Liver (tissue), 3 donors: ENCODE results near the gene SMC4.

ENCODE experiments used
- CTCF ChIP-seq: fragments of 150-350 bp; IDR thresholded peaks from 2 replicates; pipeline ENCODE4 v1.5.1; 2017; ENCODE audit warnings: improper control_type of control experiment, low read depth, low read length; ENCODE audit not compliant: missing input control
- EGR1 ChIP-seq, 2 donors: IDR thresholded peaks; 2 replicates each; pipeline ENCODE4 v1.6.1; 2016 to 2018; ENCODE audit warnings: antibody characterized with exemption in 2 of 2, low read depth in 2 of 2
- JUND ChIP-seq, 2 donors: IDR thresholded peaks; 2 replicates each; pipeline ENCODE4 v1.6.1; 2016; ENCODE audit warnings: antibody characterized with exemption in 2 of 2
- MAX ChIP-seq: IDR thresholded peaks from 2 replicates; pipeline ENCODE4 v1.6.1; 2016; ENCODE audit warnings: antibody characterized with exemption
- RAD21 ChIP-seq, 2 donors: IDR thresholded peaks; 2 replicates each; pipeline ENCODE4 v1.6.1; 2016; ENCODE audit warnings: antibody characterized with exemption in 2 of 2, mild to moderate bottlenecking in 2 of 2
- RXRA ChIP-seq, 2 donors: IDR thresholded peaks; 2 replicates each; pipeline ENCODE4 v1.6.1; 2017 to 2018; ENCODE audit warnings: antibody characterized with exemption in 2 of 2, mild to moderate bottlenecking in 1 of 2
- SP1 ChIP-seq: IDR thresholded peaks from 2 replicates; pipeline ENCODE4 v1.6.1; 2018; ENCODE audit warnings: antibody characterized with exemption, mild to moderate bottlenecking
- TAF1 ChIP-seq: conservative IDR thresholded peaks from 2 replicates; pipeline ENCODE4 v1.6.1; 2016; ENCODE audit warnings: antibody characterized with exemption, mild to moderate bottlenecking
- YY1 ChIP-seq: IDR thresholded peaks from 2 replicates; pipeline ENCODE4 v1.6.1; 2016; ENCODE audit warnings: antibody characterized with exemption, mild to moderate bottlenecking
- ZBTB33 ChIP-seq: IDR thresholded peaks from 2 replicates; pipeline ENCODE4 v1.6.1; 2016; ENCODE audit warnings: antibody characterized with exemption
- donor health status: healthy.
- donor health status: healthy.

GRCh38 chr3:160444411-160444810, 45.0 kb downstream of the SMC4 start:
- TF ChIP-seq MAX (no peak), SP1 (no peak), CTCF (no peak), EGR1 (IDR thresholded peaks at IDR 0.05; ENCODE audit: low read depth in 2 of 2) (no peak), RXRA (IDR thresholded peaks at IDR 0.05) (no peak), RAD21 (IDR thresholded peaks at IDR 0.05) (no peak), TAF1 (no peak), YY1 (no peak), JUND (IDR thresholded peaks at IDR 0.05) (no peak), ZBTB33 (no peak)
